Erythroblast (primary cell): ENCODE results near the gene SCARF2.

Experiments used
- DNase-seq, 2 experiments: peaks; one replicate each; lab custom pipeline; 2025; lab: John Stamatoyannopoulos, UW
- GATA1 ChIP-seq: IDR thresholded peaks from 2 replicates; pipeline ENCODE4 v1.6.1; 2011; ENCODE audit warnings: low read depth, mild to moderate bottlenecking, control low read depth, low read length, moderate library complexity
- POLR2A ChIP-seq: IDR thresholded peaks from 2 replicates; pipeline ENCODE4 v1.6.1; 2011; ENCODE audit warnings: mild to moderate bottlenecking, low read length

The SCARF2 gene

DNA sequence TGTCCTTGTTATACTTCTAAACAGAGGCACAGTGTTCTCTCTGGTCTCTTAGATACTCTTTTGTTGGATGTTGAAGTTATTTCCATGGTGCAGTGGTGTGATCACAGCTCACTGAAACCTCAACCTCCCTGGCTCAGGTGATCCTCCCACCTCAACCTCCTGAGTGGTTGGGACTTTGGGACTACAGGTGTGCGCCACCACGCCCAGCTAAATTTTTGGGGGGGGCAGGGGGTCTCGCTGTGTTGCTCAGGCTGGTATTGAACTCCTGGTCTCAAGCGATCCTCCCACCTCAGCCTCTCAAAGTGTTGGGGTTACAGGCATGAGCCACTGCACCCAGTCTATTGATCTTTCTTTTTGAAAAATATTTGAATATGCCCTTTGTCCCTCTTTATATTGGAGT lies 28.7 kb downstream of the SCARF2 start:
- no peak for TF ChIP-seq POLR2A
- TF ChIP-seq GATA1, result no peak
- DNase-seq, result no peak

DNA sequence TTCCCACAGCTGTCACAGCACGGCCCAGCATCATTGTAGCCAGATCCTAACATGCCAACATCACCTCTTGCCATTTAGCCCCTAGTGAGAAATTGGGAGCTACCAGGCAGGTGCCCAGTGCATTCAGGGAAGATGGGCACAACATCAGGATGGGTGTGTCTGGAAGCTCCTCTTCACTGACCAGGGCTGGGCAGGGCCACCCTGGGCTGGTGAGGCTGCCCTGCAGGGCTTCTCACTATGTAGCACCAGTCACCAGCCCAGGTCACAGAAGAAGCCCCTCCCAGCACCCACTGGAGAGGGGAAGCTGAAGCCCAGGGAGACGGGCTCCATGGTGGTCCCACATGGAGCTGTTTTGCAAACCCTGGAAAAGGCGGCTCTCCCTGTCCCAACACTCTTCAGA lies 29.8 kb downstream of the SCARF2 start:
- TF ChIP-seq GATA1 (no peak), POLR2A (no peak)
- no peak for DNase-seq

DNA sequence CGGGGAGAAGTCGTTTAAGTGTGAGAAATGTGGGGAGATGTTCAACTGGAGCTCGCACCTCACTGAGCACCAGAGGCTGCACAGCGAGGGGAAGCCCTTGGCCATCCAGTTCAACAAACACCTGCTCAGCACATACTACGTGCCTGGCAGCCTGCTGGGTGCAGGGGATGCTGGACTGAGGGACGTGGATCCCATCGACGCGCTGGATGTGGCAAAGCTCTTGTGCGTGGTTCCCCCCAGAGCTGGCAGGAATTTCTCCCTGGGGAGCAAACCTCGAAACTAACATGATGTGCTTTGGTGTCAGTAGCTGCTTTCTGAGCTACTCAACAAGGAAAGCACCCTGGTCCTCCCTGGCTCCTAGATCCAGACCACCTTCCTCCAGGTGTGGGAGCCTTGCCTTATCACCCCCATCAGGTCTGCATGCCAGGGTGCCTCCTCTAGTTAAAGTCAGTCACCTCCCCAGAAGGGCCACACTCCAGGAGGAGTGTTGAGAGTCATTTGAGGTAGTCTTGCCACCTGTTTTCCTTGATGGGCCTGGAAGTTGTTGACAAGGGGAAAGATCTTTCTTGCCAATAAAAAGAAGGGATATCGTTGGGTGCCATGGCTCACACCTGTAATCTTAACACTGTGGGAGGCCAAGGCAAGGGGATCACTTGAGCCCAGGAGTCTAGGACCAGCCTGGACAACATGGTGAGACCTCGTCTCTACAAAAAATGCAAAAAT lies 30.8 kb downstream of the SCARF2 start:
- TF ChIP-seq GATA1 (no peak), POLR2A (no peak)
- no peak for DNase-seq

DNA sequence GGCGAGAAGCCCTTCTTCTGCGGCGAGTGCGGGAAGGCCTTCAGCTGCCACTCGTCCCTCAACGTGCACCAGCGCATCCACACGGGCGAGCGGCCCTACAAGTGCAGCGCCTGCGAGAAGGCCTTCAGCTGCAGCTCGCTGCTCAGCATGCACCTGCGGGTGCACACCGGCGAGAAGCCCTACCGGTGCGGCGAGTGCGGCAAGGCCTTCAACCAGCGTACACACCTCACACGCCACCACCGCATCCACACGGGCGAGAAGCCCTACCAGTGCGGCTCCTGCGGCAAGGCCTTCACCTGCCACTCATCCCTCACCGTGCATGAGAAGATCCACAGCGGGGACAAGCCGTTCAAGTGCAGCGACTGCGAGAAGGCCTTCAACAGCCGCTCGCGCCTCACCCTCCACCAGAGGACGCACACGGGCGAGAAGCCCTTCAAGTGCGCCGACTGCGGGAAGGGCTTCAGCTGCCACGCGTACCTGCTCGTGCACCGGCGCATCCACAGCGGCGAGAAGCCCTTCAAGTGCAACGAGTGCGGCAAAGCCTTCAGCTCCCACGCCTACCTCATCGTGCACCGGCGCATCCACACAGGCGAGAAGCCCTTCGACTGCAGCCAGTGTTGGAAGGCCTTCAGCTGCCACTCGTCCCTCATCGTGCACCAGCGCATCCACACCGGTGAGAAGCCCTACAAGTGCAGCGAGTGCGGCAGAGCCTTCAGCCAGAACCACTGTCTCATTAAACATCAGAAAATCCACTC lies 31.5 kb downstream of the SCARF2 start:
- no peak for TF ChIP-seq POLR2A
- TF ChIP-seq GATA1, result no peak

DNA sequence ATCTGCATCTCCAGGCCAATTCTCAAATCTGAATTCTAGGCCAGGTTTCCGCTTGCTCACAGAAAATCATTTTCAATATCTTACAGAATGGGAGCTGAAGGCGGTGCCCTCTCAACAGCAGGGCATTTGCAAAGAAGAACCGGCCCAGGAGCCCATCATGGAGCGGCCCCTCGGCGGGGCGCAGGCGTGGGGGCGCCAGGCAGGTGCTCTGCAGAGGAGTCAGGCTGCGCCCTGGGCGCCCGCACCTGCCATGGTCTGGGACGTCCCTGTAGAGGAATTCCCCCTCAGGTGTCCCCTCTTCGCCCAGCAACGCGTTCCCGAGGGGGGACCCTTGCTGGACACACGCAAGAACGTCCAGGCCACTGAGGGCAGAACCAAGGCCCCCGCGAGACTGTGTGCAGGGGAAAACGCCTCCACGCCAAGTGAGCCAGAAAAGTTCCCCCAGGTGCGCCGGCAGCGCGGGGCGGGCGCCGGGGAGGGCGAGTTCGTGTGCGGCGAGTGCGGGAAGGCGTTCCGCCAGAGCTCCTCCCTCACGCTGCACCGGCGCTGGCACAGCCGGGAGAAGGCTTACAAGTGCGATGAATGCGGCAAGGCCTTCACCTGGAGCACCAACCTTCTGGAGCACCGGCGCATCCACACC lies 32.2 kb downstream of the SCARF2 start:
- no peak for TF ChIP-seq POLR2A
- no peak for TF ChIP-seq GATA1
- DNase-seq, result no peak

More for the DNA sequence above, 31.5 kb downstream of the SCARF2 start:
- DNase-seq, result no peak

DNA sequence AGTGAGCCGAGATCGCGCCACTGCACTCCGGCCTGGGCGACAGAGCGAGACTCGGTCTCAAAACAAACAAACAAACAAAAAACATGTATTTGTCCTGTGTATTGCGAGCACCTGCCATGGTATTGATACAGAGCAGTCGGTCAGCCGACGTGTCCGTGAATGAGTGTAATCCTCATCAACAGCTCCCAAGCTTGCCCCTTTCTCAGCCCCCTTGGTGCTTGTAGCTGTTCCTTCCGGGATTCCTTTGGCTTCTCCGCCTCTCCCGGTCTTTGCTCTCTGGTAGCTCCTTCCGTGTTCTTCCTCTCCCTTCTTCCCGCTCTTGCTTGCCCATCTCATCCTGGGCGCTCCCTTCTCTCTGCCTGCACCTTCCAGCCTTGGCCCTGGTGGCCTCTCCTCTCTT lies 32.7 kb downstream of the SCARF2 start:
- TF ChIP-seq GATA1 (no peak), POLR2A (no peak)
- no peak for DNase-seq

DNA sequence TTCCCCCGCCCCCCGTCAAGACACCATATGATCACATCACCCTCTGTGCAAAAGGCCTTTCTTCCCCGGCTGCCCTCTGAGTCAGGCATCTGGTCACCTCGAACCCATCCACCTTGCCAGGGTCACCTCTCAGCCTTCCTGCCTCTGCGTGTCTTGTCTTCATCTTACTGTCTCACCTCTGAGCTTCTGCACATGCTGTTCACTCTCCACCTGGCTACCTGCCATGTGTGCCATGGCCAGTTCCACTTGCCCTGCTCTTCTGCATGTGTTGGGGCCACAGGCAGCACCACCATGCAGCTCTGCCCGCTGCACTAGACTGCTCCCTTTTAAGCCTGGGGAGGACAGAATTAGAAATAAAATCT lies 33.9 kb downstream of the SCARF2 start:
- no peak for DNase-seq
- TF ChIP-seq POLR2A, result no peak
- no peak for TF ChIP-seq GATA1

DNA sequence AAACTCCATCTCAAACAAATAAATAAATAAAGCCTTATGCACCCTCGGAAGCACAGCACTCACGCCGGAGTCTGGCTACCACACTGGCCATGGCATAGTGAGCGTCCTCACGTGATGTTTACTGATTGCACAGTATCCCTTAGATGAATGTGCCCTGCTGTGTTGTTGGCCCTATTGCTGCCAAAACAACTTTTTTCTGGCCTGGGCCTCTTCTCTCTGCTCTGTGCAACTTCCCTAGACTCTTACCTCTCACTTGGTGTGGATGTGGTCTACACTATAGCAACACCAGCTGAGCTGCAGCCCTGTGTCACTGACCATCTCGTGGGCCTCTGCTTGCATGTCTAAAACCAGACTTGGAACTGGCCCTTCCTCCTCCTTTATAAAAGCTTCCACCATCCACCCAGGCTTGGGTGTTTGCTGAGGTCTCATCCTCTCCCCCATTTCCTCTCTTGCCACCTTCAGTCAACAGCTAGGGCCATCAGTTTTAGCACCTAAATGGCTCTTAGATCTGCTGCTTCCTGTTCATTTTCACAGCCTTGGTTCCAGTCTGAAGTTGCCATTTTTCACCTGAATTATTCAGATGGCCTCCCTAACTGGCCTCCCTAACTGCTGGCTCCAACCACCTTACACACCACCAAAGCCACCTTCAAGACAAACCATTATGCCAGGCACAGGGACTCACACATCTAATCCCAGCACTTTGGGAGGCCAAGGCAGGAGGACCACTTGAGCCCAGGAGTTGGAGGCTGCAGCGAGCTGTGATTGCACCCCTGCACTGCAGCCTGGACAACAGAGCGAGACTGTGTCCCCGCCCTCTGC lies 34.5 kb downstream of the SCARF2 start:
- no peak for DNase-seq
- TF ChIP-seq POLR2A (no peak), GATA1 (no peak)

DNA sequence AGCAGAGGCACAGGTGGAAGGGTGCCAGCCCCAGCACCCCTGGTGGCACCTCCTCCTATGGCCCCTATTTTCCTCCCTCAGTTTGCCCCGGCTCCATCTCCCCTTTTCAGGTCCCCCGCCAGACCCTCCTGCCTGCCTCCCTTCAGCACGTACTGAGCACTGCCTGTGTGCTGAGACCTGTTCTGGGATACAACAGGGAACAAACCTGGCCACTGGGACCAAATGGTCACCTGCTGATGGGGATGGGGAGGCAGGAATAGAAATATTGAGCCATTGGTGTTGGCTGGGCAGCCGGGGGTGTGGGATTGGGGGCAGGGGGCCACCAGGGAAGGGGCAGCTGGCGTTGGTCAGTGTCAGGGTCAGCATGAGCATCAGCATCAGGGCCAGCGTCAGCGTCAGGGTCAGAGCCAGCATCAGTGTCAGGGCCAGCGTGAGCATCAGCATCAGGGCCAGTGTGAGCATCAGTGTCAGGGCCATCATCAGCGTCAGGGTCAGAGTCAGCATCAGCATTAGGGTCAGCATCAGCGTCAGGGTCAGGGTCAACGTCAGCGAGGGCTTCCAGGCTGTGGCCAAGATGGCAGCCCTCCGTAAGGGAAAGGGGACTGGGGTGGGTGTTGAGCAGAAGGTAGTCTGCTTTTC lies 36.1 kb downstream of the SCARF2 start:
- TF ChIP-seq POLR2A (no peak), GATA1 (no peak)
- DNase-seq, result no peak

DNA sequence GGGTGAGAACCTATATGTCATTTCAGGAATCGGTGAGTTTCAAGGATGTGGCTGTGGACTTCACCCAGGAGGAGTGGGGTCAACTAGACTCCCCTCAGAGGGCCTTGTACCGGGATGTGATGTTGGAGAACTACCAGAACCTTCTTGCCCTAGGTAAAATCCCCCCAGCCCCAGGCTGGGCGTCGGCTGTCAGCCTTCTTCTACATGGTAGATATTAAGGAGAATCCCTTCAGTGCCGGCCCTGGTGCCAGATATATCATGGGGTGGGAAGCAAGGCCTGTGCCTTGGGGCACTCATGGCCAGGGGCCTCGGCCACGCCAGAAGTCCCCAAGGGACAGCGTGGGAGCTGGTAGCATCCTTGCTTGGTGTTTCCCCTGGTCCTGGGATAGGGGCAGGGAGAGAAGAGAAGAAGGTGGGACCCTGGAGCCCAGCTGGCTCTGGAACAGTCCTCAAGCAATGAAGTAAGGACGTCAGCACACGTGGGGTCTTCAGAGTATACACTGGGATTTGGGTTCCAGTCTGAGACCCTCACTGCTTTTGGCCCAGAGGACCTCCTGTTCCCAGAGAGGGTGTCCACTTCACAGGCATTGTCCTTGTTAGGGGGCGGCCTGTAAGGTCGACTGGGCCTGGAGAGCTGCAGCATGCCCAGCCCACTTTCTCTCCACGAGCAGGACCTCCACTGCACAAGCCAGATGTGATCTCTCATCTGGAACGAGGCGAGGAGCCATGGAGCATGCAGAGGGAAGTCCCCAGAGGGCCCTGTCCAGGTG lies 36.8 kb downstream of the SCARF2 start:
- DNase-seq, result no peak
- TF ChIP-seq POLR2A, result no peak
- TF ChIP-seq GATA1, result no peak

DNA sequence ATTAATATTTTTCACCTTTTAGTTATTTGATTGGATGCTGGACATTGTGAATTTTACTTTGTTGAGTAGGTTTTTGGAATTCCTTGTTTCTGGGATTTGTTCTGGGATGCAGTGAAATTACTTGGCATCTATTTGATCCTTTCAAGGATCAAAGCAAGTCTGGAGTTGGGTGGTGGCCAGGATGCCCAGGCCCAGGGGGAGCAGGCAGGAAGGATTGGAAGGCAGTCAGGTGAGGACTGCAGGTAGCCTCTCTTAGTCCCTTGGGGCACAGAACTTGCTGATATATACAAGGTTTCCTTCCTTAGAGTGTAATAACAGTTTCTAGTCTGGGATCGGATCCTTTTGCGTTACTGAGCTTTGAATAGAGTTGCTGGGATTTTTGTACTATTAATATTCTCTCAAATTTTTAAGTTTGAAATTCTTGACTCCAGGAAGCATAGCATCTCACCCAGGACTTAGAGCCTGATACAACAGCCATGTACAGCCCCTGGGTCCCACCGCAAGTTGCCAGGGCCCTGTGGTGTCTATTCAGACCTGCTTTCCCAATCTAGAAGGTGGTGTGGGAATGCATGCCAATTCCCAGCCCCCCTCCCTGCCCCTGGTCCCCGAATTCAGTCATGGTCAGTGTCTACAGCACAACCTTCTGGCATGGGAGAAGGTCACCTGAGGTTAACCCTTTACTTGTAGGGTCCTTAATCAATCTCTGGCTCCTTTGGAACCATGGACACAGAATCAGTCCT lies 37.6 kb downstream of the SCARF2 start:
- TF ChIP-seq GATA1 (no peak), POLR2A (no peak)
- no peak for DNase-seq

DNA sequence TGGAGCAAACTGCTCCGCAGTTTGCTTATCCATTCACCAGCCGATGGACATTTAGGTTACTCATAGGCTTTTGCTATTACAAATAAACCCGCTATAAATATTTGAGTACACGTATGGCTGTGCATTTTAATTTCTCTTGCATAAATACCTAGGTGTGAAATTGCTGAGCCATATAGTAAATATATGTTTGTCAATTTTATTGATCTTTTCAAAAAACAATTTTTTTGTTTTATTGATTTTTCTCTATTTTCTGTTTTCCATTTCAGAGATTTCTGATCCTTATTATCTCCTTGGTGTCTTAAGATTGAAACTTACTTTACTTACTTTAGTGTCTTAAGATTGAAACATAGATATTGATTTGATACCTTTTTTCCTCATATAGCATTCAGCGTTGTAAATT lies 39.2 kb downstream of the SCARF2 start:
- DNase-seq, result no peak
- TF ChIP-seq POLR2A (no peak), GATA1 (no peak)
